K562 (cell line): ENCODE measurements around the gene ATXN7L2. TPM values are rescaled to one million over a fixed set of nuclear protein-coding genes. Genes with fewer than 3 reads are reported as not detected.

ENCODE experiments used
- ATF4 ChIP-seq: fragments of 450-650 bp; formaldehyde crosslinking; IDR thresholded peaks from 2 replicates; pipeline ENCODE4 v1.4.0; 2022; ENCODE audit warnings: mild to moderate bottlenecking, moderate library complexity
- BRCA1 ChIP-seq, 2 experiments: fragments of 450-650 bp in 1 of 2; sonication (generic) in 1 of 2; formaldehyde crosslinking in 1 of 2; IDR thresholded peaks; 2 replicates each; pipeline versions ENCODE4 v1.5.0 to v1.6.1; 2017 to 2020; ENCODE audit warnings: mild to moderate bottlenecking in 1 of 2, missing genetic modification reagents in 1 of 2
- CHD7 ChIP-seq: fragments of 200-600 bp; sonication (generic); IDR thresholded peaks from one replicate; pipeline ENCODE4 v1.6.1; 2012; ENCODE audit warnings: mild to moderate bottlenecking, low read depth, low read length, inconsistent platforms
- CREBBP ChIP-seq: IDR thresholded peaks from one replicate; pipeline ENCODE4 v1.6.1; 2012; ENCODE audit warnings: low read depth, mild to moderate bottlenecking, control low read depth, inconsistent platforms, low read length
- FOXP4 ChIP-seq: sonication (generic); formaldehyde crosslinking; IDR thresholded peaks from 2 replicates; pipeline ENCODE4 v1.8.0; 2022; ENCODE audit warnings: mild to moderate bottlenecking, missing genetic modification reagents, borderline replicate concordance
- GTF2F1 ChIP-seq: IDR thresholded peaks from 2 replicates; pipeline ENCODE4 v1.6.1; 2011; ENCODE audit warnings: low read depth, low read length, improper control_type of control experiment
- RFX5 ChIP-seq: IDR thresholded peaks from 2 replicates; pipeline ENCODE4 v1.6.1; 2011; ENCODE audit warnings: low read depth, mild to moderate bottlenecking, improper control_type of control experiment, low read length
- ZNF282 ChIP-seq: sonication (generic); formaldehyde crosslinking; IDR thresholded peaks from 2 replicates; pipeline ENCODE4 v1.8.1; 2023; ENCODE audit warnings: missing genetic modification reagents
- polyA plus RNA-seq, 8 experiments: library from polyadenylated mRNA; depleted of rRNA in 4 of 8; stranded (reverse) in 5 of 8; unstranded in 3 of 8; fragments of >200 nt; fragmentation: Nextera tagmentation in 2 of 8; fragmentation: Illumina TruSeq in 1 of 8; extraction: Ambion mirVana in 2 of 8; extraction: Trizol in 1 of 8; gene quantifications; 2 replicates each; pipeline versions ENCODE4 v1.2.1 to v1.2.3, GENCODE V29; 2011 to 2014; ENCODE audit warnings: inconsistent platforms in 1 of 8, missing spikeins in 1 of 8
- total RNA-seq, 7 experiments: library from RNA; depleted of rRNA in 6 of 7; stranded (reverse); fragments of >200 nt in 6 of 7; fragmentation: Illumina TruSeq in 2 of 7; extraction: Trizol in 2 of 7; gene quantifications; 2 replicates each; pipeline versions ENCODE4 v1.2.1 to v1.2.3, GENCODE V29; 2011 to 2021; ENCODE audit warnings: low replicate concordance in 1 of 7

The ATXN7L2 gene
- total and polyA plus RNA-seq, 9 of the 15 experiments (the other 6 are each of a cell fraction or from before 2014, with no cell fraction given) = 0.21 to 10.4 (median 5.8) TPM

GRCh38 chr1:109438798-109439297, 44.9 kb upstream of the ATXN7L2 start (continued):
- no peak for TF ChIP-seq FOXP4 (CRISPR knock-in tag)
- TF ChIP-seq ZNF282 = no peak
- TF ChIP-seq RFX5 = no peak
- TF ChIP-seq CREBBP = no peak
- no peak for TF ChIP-seq CHD7
- no peak for TF ChIP-seq GTF2F1
- TF ChIP-seq BRCA1 (IDR thresholded peaks at IDR 0.05) = no peak
- TF ChIP-seq BRCA1 (CRISPR knock-in tag; IDR thresholded peaks at IDR 0.05) = no peak
- TF ChIP-seq ATF4 = no peak
